ENCODE data around the gene FRMD4B.

Gene FRMD4B

DNA sequence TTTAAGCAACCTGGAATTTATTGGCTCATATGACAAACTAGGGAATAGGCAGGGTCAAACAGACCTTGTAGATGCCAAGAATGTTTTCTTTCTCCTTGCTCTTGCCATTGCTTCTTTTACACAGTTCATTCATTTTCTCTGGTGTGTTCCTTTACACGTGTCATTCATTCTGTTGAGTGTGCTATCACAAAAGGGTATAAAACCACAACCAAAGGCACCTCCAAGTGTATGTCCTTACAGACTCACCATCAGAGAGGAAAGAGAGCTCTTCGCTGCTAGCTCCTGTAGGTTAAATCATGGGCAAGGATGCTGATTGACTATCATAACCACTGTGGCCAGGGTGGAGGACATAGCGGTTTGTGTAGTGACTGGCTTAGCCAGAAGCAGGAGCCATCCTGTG, 19.2 kb upstream of the FRMD4B start:
- DNase-seq (ENCODE audit: low read depth): no peak

DNA sequence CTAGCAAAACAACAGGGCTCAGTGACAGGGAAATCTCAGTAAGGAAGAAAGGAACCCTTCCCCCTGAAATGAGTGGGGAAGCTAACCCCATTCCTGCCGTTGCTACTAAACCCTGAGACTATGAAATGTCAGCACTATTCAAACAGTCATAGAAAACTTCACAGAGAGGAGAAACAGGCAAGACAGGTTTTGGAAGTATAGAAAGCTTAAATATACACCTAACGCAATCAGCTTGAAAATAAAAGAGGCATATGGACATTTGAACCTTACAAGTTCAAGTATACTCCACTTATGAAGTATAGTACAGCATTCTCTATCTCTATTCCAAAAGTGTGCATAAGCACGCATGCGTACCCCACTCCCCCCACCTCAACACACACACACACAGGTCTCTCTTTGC, 17.6 kb upstream of the FRMD4B start:
- DNase-seq (ENCODE audit: low read depth): no peak

DNA sequence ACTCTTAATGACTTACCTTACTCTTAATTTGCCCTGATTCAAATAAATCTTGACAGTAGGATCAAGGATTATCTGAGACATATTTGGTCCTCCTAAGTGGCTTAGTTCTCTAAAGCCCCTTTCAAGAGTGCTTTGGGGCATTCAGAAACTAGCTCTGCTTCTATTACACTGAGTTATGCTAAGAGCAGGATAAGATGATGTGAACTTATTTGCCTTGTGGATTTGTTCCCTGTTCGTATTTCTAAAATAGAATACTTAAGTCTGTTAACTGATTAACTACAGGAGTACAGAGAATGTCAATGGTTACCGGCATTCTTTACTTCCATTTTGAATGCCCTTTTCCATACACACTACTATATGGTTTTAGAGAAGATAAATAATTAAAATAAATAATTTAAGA, 14.8 kb upstream of the FRMD4B start:
- DNase-seq (ENCODE audit: low read depth): no peak

DNA sequence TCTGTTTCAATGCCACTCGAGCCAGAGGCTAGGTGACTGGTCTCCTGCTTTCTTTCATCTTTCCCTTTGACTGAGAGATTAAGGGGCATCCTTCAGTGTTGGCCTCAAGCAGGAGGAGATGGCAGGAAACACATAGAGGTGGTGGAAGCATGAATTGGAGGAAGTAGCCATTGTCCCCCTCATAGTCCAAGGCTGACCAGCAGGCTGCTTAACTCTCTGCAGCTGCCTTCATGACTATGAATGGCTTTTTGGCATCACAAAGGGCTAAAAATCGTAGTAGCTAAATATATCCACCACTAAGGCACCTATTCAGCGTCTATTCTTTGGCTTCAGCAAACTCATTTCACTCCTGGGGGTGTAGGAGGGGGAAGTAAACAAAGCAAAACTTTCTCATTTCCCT, 7.0 kb upstream of the FRMD4B start:
- no peak for DNase-seq (ENCODE audit: low read depth)

DNA sequence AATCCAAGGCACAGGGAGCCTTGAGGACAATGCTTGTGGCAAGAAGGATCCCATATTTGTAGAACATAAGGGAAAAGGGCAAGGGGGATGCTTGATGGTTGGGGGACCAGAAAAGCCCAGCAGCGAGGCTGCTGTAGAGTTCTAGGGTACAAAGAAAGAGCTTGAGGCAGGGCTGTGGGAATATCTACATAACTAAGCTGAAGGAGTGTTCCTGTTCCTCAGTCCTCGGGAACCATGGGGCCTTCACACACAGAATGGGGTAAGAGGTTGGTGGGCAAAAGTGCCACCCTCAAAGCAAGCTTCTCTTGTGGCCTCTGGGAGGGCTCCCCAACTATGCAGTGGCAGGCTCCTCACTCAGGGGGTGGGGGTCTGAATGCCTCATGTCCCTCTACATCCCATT, 6.5 kb upstream of the FRMD4B start:
- no peak for DNase-seq (ENCODE audit: low read depth)

DNA sequence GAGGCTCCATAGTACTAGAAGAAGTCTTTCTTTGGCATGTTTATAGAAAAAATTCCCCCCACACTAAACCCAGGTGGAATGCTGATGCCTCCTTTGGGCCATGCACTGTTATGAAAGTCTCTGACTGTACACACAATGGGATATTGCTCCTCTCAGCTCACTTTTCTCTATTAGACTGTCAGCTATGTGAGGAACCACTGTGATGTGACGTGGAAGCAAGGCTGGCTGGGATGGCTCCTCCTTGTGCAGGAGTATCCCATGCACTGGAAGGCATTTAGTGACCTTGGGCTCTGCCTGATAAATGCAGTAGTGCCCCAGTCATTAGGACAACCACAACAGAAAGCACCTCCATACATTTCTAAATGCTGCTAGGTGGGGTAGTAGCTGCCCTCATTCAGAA, 5.7 kb upstream of the FRMD4B start:
- DNase-seq (ENCODE audit: low read depth): no peak

DNA sequence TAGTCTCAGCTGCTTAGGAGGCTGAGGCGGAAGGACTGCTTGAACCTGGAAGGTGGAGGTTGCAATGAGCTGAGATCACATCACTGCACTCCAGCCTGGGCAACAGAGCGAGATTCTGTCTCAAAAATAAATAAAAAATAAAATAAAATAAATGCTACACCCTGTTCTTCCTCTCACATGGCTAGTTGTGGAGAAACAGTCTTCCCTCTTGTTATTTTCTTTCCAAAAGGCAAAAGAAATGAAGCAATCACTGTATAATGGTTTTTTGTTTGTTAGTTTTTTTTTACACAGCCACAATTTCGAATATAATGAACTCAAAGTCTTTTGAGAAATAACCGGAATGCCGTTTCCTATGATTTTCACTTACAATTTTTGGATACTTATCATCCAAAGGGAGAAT, 4.9 kb upstream of the FRMD4B start:
- DNase-seq (ENCODE audit: low read depth): no peak

DNA sequence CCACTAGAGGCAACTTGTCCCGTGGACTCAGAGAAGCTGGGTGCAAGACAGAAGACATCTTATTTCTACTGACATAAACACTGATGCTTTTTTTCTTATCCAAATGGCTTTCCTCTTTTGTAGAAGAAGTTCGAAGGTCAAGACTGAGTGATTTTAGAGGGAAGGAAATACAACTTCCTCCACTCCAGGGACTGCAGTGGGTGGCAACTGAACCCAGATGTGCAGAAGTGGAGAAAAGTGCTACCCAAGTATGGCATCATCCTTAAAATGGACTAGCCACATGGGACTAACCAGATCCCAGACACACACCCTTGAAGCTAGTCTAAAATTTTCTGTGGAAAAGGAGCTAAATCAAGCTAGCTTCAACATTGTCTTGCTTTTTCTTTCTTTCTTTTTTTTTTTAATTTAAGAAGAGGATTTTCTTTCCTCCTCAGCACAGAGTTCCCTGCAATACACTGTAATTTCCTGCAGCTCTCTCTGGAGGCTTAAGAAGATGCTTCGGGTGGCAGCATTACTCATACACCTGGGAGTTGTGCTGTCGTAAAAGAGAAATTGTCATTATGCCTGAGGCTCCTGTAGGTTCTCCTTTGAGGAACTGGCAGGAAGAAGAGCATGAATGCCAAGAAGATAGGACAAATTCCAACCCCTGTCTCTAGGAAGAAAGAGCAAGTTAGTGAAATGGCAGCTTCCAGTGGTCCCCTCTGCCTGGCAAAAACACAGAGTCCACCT, 3.8 kb upstream of the FRMD4B start:
- no peak for DNase-seq (ENCODE audit: low read depth)

DNA sequence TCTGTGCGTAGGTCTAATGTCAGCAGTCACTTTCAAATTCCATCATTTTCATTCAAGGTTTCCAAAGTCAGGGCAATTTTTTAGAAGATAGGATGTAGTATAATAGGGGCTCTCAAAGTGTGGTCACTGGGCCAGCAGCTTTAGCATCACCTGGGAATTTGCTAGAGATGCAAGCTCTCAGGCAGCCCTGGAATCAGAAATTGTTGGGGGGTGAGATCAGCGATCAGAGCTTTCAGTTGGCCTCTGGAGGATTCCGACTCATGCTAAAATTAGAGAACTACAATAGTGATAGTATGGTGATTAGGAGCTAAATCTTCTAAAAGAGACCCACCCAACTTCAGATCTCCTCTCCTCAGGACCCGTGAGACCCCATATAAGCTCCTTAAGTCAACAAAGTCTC, 2.4 kb upstream of the FRMD4B start:
- DNase-seq (ENCODE audit: low read depth): no peak

DNA sequence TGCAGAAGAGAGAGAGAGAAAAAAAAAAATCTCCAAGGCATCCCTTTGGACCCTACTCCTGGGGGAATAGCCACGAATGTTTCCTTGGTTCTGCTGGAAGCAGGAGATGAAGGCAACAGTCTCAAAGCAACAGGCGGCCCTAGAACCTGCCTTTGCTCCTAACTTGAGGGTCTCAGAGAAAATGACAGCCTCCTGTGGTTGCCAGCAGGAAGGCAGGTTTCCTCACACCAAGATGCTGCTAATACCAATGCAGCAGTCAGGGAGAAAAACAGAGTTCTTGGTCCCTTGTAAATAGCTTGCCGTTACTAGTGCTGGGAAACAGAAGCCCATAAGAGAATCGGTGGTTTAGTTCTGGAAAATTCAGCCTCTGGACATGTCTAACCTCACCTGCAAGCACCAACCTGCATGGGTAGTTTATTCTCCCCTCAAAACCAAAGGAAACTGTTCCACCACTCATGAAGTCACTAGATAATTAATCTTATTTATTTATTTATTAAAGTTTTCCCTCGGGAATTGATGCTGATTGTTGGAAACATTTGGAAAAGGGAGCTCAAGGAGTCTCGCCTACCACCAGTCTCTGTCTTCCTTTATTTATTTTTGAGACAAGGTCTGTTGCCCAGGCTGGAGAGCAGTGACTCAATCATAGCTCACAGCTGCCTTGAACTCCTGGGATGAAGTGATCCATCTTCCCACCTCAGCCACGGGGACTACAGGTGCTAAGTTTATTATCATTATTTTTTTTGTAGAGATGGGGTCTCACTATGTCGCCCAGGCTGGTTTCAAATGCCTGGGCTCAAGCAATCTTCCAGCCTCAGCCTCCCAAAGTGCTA, 883 bp upstream of the FRMD4B start:
- DNase-seq (ENCODE audit: low read depth): no peak

DNA sequence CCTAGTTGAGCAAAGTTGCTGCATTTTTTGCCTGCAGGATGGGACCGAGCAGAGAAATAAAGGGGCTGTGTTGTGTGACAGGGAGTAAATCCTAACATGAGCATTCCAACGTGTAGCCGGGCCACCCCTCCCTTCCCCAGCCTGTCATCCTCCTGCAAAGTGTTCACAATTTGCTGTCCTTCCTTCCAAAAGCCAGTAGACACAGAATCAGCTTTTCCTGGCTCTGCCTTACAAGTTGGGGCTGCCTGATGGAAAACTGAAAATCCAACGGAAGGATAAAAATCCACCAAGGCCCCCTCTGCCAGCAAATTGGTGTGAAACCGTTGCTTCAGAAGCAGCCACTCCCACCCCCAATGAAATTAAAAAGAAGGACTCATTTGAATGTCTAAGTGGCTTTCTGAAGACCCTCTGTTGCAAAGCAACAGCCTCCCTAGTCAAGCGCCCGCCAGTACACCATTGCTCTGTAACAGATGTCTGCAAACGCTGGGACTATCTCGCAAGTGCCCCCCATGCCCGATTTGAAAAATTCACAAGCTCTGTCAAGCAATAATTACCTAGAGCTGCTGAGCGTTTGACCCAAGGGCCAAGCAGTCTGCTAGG, 665 bp downstream of the FRMD4B start:
- DNase-seq (ENCODE audit: low read depth): no peak

DNA sequence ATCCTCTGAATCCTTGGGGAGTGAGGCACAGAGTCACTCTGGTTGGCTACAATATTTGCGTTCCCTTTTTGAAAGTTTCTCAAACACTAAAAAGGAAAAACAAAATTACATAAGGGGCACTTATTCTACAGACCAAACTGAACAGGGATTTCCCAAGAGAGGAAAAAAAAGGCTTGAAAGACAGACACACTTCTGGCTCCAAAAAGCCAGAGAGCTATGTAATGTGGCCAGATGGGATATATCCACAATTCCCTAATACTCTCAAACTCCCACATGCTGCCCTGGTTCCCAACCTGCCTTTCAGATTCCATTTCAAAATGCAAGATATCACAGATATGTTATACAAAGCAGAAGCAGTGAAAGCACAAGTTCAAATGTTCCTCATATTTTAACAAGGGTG, 1.6 kb downstream of the FRMD4B start:
- DNase-seq (ENCODE audit: low read depth): no peak

DNA sequence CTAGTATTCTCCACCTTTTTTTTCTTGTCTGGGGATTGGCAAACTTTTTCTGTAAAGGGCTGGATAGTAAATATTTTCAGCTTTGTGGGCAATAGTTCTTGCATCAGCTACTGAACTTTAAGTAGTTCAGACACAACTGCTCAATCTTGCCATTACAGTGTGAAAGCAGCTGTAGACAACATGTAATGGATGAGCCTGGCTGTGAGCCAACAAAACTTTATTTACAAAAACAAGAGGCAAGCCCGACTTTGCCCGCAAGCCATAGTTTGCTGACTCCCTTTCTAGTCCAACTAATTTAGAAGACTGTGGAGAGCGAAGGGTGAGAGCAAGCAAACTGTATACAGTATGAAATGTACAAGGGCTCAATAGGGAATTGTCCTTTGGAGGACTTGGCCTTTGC, 6.2 kb downstream of the FRMD4B start:
- no peak for DNase-seq (ENCODE audit: low read depth)

DNA sequence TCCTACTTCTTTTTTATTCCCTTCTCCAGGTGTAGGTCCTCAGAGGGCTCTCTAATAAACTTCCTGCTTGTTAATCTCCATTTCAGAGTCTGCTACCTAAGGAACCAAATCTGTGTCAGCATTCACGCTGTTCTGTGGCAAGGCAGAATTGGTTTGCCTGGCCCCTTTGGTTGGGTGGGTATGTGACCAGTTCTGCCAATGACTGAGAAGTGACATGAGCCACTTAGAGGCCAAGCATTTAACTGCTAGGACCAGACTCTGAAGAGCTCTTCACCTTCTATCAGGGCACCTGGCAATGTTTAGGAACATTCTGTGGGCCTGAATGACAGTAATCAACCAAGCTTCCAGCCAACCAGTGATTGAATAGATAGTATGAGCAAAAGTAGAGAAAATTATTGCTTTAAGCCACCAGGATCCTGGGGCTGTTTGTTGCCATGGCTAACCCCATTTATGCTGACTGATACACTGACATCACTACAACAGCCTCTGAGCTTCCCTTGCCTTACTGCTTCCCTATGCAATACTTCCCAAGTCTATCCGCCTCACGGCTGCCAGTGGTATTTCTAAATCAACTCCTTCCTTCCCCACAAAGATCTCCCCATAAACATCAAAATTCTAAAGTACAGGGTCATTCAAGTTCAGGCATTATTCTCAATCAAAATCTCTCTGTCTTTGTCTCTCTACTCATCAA, 7.6 kb downstream of the FRMD4B start:
- DNase-seq (ENCODE audit: low read depth): no peak

DNA sequence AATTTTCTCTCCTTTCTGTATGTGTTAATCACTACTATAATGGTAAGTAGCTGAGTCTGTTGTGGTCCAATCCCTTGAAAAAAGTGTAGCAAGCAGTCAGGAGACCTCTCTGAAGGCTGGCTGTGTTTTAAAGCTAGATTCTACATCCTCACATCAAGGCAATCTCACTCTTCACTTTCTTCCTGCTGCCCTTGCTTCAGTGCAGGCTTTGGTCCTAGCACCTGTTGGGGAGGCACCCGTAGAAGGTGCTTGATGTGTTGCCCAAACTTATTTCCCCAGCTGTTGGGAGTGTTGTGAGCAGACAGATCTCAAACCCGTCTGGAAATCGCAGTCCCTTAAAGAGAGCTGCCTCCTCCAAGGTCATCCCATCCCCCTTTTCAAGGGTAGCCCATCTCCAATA, 8.6 kb downstream of the FRMD4B start:
- no peak for DNase-seq (ENCODE audit: low read depth)

DNA sequence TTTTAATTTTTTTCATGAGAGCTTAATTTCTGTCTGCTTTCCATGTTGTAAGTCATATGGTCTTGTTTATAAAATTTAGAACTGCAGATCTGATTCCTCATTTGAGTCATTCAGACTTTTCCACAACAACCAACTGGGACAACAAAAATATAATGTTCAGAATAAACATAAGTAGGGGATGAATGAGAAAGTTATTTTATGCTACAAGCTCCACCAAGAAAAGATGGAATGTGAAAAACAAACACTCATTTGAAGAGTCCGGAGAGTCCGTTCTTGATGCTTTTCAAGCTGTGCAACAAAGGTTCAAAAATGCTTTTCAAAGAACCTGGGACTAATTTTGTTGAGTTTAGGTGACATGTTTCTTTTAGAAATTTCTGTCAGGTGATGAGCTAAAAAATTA, 9.2 kb downstream of the FRMD4B start:
- no peak for DNase-seq (ENCODE audit: low read depth)

DNA sequence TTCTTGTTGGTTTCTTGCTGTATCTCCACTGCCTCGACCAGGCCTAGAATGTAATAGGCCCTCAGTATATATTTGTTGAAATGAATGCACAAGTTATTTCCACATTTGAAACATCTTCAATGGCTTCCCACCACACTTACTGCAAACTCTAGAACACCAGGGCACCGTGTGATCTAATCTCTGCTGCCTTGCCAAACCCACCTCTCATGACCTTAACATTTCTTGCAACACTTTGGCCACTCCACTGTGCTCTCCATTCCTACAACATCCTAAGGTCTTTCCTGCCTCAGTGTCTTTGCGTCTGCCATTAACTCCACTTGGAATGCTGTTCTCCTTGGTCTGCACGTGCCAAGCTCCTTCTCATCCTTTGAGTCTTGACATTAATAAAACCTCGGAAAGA, 14.1 kb downstream of the FRMD4B start:
- no peak for DNase-seq (ENCODE audit: low read depth)

DNA sequence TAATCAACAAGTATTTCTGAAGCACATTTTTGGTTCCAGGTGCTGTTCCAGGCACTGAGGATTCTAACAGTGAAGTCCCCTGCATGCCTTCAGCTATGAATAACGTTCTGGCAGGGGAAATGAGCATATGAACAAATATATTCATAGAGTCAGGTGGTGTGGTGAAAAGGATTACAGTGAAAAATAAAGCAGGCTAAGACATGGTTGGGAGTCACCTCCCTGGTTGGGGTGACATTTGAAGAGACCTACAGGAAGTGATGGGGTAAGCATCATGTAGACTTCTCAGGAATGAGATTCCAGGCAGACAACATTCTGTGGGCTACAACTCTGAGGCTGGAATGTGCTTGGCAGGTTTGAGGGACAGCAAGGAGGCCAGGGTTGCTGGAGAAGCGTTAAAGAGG, 15.0 kb downstream of the FRMD4B start:
- peak; percentile 63 for DNase-seq (ENCODE audit: low read depth)

DNA sequence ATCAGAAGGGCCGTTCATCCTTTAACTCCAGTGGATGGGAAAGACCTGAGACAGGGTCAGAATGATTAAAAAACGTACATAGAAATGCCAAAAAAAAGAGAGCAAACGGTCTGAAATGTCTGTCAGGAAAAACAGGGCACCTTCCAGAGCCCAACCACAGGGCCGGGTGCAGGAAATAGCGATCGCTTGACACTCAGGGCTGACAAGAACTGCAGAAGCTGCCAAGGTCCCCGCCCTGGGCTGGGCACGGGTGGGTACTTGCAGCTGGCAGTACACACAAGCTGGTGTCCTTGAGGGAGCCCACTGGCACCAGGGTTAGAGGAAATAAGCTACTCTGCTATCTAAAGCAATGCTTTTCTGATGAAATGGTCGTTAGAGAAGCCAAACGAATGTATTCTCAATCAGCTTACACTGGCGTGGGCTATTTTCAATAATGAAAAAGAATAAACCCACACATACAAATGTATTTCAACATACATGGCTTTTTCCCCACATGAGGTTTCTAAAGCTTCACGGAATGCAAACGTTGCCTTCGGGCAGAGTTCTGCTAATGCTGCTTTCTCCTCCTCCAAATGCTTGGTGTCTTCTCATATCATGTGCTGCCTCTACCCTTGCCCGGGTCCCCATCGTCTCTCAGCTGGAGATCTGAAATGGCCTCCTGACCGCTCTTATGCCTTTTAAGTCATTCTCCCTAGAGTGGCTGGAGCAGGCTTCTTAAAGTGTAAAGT, 15.6 kb downstream of the FRMD4B start:
- DNase-seq (ENCODE audit: low read depth): peak; percentile 25

DNA sequence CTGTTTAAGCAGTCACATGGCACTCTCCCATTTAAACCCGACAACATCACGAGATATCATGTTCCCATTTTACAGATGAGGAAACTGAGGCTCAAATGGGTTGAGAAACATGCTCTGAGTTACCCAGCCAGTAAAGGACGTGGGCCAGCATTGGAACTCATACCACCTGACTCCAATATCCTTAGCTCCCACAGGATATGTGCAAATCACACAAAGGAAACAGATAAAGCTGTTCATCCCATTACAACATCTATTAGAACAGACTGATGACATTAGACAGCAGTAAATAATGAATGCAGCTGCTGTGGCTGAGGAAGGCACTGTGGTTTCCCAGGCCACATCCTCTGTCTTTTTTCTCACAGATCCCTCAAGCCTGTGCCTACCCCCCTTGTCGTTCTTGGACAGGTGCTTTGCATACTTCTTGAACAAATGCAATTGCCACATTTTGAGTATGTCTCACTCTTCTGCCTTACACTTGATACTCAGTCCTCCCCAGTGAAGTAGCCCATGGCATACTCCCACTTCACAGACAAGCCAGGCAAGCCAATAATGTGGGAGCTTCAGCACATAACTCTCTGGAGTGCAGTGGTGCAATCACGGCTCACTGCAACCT, 17.7 kb downstream of the FRMD4B start:
- peak; percentile 46 for DNase-seq (ENCODE audit: low read depth)

DNA sequence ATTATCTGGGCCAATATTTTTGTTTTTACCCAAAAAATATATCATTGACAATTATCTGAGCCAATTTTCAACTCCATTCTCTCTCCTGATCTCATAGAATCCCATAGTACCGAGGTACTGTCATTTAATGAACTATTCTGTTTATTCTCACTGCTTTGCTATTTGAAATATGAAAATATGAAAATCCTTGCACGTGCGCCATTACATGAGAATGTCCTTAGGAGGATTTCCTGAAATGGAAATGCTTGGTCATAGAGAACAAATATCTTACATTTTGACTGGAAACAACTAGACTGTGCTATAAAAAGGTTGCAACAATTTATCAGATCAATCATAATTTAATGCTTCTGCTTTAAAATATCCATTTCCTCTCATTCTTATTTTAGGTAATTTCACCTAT, 18.3 kb downstream of the FRMD4B start:
- DNase-seq (ENCODE audit: low read depth): no peak

DNA sequence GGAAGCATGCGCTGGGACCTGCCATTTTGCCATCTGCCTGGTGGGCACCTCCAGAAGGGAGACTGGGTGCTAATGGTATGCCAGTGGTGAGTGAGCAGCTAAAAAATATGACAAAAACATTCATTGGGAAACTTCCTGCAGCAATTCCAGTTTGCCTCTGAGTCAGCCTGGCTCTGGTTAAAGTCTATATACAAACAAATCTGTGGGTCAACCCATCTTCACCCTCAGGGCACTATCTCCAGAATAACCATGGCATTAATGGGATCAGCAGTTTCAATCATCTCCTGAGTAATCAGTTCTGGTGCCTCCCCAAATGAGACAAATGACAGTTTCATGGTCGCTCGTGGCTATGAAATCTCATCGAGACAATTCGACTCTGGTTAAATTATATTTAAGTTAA, 21.5 kb downstream of the FRMD4B start:
- DNase-seq (ENCODE audit: low read depth): peak; percentile 88

Measured in EH (cell line).